GM21717 (cell line): ENCODE results near the gene AK4.
"Not testable (repeated sequence)": the region's sequence is repeated elsewhere in the genome, so short reads cannot be mapped to it uniquely, and the experiment has no call there.

Experiments used
- ATAC-seq: cut with Tn5 transposase; IDR thresholded peaks from one replicate; pipeline ENCODE4 v1.9.1; 2021; ENCODE audit warnings: mild to moderate bottlenecking, moderate library complexity; ENCODE audit not compliant: unreplicated experiment

AK4 gene

GRCh38 chr1:65150108-65150463, 2.1 kb downstream of the AK4 start:
- no peak for ATAC-seq

DNA sequence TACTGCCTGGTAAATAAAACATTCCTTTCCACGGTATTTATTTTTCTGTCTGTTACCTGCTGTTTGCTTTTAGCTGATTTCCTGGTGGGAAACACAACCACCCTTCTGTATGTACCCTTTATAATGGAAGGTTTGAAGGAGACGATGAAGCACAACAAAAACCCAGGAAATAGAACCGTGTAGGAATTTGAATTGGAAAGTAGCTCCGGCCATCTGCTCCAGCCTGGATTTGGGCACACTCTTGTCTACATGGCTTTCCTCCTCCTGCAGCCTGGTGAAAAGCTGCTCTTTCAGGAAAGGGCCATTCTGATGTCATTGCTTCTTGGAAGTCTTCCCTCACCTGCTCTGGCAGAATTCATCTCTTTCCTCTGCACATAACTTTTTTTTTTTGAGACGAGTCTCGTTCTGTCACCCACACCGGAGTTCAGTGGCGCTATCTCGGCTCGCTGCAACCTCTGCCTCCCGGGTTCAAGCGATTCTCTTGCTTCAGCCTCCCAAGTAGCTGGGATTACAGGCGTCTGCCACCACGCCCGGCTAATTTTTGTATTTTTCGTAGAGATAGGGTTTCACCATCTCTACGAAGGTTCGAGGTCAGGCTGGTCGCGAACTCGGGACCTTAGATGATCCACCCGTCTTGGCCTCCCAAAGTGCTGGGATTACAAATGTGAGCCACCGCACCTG, 2.7 kb downstream of the AK4 start:
- no peak for ATAC-seq

DNA sequence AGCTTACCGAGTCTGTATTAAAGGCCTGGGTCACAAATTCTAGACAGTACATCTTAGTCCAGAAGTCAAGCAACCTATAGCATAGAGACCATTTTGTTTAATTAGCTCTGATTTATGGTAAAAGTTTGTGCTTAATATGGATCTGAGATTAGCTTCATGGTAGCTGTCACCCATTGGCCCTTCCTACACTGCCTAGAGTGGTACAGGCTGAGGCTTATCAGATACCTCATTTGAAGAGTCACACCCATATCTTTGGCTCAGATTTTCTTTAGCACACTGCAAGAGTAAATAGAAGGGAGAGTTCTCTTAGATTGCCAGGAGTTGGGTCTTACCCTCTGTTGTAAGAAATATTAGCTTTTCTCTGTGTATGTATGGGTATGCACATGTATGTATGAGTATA, 3.6 kb downstream of the AK4 start:
- ATAC-seq: no peak

- ATAC-seq: no peak
These were observed 5.6 kb downstream of the AK4 start for GRCh38 chr1:65153635-65154034.

DNA sequence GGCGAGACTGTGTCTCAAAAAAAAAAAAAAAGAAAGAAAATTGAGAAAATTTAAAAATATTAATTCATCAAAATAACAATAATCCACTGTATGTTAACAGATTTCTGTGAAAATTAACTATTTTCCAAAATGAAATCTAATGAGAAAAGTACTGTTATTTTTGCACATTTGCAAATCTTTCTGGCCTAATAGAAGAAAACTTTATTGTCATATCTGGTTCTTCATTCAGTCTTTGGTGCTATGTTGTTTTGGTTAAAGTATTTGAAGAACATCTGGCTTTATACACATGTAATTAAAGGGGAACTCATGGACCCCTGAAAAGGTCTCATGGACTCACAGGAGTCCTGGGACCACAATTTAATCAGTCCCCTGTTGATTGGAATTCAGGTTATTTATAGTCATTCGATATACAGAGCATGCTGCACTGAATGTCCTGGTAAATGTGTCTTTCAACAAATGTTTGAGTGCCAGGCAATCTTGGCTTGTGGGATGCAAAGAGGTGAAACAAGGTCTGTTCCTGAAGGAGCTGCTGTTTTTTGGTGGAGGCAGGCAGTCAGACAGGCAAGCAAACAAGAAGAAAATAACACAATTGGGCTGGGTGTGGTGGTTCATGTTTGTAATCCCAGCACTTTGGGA, 9.0 kb downstream of the AK4 start:
- ATAC-seq: no peak

DNA sequence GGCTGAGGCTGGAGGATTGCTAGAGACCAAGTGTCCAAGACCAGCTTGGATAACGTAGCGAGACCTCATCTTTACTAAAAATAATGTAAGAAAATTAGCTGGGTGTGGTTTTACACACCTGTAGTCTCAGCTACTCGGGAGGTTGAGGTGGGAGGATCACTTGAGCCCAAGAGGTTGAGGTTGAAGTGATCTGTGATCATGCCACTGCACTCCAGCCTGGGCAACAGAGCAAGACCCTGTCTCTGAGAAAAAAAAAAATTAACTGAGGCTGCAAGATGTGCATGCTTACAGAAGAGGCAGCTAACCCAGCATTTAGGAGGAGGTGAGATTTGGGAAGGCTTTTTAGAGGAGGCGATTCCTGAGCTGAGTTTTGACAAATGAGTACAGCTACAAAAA, 9.5 kb downstream of the AK4 start:
- ATAC-seq: no peak

- not testable (repeated sequence) for ATAC-seq
These were observed 11.3 kb downstream of the AK4 start for GRCh38 chr1:65159291-65159688.

- no peak for ATAC-seq
These were observed 12.0 kb downstream of the AK4 start for GRCh38 chr1:65159801-65160523.

- no peak for ATAC-seq
These were observed 15.3 kb downstream of the AK4 start for GRCh38 chr1:65163201-65163805.

GRCh38 chr1:65164101-65164500, 16.1 kb downstream of the AK4 start:
- not testable (repeated sequence) for ATAC-seq

DNA sequence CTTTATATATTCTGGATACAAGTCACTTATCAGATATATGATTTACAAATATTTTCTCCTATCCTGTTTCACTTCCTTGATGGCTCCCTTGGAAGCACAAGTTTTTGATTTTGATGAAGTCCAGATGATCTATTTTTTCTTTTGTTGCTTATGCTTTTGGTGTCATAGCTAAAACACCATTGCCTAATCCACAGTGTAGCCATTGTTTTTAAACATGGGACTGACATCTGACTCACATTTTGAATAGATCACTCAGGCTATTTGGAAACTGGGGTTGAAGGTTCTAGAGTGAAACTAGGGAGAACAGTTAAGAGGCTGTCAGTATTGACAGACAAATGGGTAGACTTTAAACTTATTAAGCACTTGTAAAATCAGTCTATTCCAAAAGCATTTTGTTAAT, 16.6 kb downstream of the AK4 start:
- no peak for ATAC-seq

GRCh38 chr1:65165269-65165993, 17.4 kb downstream of the AK4 start:
- ATAC-seq: peak; percentile 85

DNA sequence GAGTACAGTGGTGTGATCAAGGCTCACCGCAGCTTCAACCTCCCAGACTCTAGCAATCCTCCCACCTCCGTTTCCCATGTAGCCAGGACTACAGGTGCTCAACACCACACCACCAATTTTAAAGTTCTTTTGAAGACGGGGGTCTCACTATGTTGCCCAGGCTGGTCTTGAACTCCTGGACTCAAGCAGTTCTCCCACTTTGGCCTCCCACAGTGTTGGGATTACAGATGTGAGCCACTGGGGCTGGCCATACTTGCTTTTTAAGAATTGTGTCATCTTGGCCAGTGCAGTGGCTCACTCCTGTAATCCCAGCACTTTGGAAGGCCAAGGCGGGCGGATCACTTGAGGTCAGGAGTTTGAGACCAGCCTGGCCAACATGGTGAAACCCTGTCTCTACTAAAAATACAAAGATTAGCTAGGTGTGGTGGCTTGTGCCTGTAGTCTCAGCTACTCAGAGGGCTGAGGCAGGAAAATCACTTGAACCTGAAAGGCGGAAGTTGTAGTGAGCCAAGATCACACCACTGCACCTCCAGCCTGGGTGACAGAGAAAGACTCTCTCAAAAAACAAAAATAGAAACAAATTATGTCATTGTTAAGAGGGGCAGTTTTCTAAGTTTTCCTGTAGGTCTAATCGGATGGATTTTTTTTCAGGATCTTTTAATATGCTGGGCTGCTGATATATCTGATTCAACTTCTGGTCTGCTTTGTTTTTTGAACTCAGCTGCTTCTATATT, 18.7 kb downstream of the AK4 start:
- ATAC-seq: no peak

DNA sequence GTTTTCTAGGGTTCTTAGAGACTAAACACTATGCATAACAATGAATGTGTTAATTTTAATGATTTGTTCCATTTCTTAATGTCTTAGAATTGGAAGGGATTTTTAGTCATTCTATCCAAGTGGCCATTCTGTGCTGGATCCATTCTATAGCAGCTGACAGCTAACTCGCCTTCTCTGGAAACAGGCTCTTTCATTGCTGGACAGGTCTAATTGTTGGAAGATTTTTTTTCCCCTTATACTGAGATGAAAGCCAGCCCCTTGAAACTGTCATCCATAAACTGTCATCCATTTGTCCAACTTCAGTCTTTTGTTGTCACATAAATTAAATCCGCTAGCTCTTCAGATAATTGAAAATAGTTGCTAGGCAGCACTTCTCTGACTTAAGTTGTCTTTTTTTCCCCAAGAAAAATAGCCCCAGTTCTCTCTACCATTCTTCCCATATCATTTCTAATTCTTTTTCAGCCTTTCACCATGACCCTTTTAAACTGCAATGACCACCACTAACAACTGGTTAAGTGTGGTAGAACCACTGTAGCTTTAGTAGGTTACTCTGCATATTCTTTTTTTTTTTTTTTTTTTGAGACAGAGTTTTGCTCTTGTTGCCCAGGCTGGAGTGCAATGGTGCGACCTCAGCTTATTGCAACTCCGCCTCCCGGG, 19.7 kb downstream of the AK4 start:
- ATAC-seq: no peak

GRCh38 chr1:65168867-65169266, 20.9 kb downstream of the AK4 start:
- no peak for ATAC-seq

GRCh38 chr1:65170511-65171142, 22.6 kb downstream of the AK4 start:
- no peak for ATAC-seq

- ATAC-seq: no peak
These were observed 25.1 kb downstream of the AK4 start for GRCh38 chr1:65172936-65173690.

- ATAC-seq: peak; percentile 86
These were observed 26.6 kb downstream of the AK4 start for GRCh38 chr1:65174585-65174984.
